ENCODE measurements around the gene DGKD.
"Not testable (repeated sequence)": the region's sequence is repeated elsewhere in the genome, so short reads cannot be mapped to it uniquely, and the experiment has no call there.

Gene DGKD

GRCh38 chr2:233353769-233354499, at the start of gene DGKD:
DGKD (plus strand) TSS chr2:233354494; CDS start chr2:233354519, 25 bp downstream.
- DNase-seq (ENCODE audit: low read depth) = peak; percentile 36

DNA sequence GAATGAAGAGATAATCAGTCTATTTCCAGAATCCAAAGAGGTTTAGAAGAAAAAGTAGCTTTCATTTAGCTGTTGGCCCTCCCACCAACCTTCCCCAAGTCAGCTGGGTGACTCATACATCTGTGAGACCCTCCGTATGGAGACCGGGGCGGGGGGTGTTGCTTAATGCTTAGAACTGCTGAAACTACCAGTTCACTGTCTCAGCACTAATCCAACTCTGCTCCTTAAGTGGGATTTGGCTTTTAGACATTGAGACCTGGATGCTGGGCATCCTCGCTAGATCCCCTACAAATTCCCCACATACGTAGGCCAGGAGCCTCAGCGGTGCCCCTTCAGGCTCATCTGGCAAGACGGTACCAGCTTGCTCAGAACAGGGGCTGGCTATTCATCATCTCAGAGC, 46.7 kb upstream of the DGKD start, which contains the start of gene SAG:
TSS of gene SAG (plus strand) at position 252 of the 400 bp plus-strand sequence. CDS start 1,374 bp downstream, outside the sequence.
- DNase-seq (ENCODE audit: low read depth) = no peak

- no peak for DNase-seq (ENCODE audit: low read depth)
Observed at GRCh38 chr2:233311241-233311926, 42.9 kb upstream of the DGKD start.

GRCh38 chr2:233312874-233313273, 41.4 kb upstream of the DGKD start:
- no peak for DNase-seq (ENCODE audit: low read depth)

DNA sequence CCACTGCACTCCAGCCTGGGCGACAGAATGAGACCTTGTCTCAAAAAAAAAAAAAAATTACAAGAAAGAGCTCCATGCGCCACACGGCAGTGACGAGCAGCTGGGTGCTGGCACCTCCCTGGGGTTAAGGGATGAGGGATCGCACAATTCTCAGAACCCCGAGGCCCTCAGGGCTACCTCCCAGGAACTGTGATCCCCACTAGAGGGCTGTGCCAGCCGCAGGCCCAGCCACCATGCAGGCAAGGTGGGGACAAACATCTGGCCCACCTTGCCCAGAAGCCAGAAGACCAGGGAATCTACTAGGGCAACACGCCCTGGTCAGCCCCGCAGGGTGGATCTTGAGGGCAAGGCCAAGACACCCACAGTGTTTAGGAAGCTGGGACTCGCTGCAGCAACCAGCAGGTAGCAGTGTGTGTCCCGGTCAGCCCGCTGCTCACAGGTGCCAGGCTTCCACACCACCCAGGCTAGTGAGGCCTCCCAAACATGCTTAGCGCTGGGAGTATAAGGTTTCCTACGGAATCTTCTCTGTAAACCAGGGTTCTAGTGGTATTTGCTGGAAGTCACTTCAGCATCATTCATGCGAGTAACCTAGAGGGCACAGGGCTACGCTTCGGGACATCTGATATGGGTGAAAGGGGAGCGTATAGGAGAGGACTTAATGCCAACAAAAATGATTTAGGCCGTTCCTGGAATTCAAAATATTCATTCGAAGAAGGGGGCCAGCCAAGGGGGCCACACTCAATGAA, 39.9 kb upstream of the DGKD start:
- no peak for DNase-seq (ENCODE audit: low read depth)

DNA sequence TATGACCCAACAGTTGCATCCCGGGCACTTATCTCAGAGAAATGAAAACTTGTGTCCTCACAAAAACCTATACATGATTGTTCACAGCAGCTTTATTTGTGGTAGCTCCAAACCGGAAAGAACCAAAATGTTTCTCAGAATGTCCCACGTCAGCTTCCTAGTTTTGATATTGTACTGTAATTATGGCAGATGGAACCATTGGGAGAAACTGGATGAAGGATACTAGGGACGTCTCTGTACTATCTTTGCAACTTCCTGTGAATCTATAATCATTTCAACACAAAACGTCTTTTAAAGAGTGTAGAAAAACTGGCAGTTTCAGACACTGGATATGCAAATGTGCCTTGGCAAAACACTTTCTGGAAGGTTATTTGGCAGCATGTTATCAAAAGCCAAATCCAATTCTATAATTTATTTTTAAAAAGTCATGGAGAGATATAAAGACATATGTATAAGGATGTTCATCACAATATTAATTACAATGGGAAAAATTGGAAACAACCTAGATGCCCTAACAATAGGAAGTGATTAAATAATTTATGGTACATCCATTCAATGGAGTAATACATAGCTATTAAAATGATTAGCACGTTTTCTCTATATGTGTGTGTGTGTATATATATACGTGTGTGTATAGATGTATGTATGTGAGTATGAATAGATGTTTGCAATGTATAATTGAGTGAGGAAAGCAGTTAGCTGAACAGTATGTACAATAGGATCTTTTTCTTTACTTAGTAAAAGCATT, 36.9 kb upstream of the DGKD start:
- DNase-seq (ENCODE audit: low read depth) = no peak

DNA sequence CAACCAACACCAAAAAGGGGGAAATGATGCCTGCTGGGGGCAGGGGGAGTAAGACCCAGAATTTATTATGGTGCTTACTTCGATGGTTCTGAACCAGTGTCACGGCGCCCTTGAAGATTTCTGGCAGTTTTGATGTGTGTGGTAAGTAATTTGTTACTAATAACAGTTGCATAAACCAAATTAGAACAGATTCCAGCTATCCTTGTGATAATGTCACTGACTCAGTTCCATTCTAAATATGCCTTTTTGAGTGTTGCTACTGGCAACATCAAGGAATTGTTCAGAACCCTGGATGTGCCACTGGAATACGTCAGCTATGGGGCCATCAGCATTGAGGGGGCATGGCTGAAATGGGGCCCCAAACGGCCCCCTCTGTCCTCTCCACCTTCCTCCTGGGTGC, 35.0 kb upstream of the DGKD start:
- no peak for DNase-seq (ENCODE audit: low read depth)

DNA sequence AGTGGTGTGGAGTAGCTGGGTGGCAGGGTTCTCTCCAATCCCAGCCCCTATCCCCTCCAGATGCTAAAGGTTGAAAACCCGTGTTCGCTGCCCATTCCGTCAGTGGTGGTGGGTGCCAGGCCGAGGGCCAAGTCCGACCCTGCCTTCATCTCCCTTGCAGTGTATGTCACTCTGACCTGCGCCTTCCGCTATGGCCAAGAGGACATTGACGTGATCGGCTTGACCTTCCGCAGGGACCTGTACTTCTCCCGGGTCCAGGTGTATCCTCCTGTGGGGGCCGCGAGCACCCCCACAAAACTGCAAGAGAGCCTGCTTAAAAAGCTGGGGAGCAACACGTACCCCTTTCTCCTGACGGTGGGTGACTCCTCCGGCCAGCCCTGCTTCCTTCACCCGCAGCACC, 33.8 kb upstream of the DGKD start:
- no peak for DNase-seq (ENCODE audit: low read depth)

DNA sequence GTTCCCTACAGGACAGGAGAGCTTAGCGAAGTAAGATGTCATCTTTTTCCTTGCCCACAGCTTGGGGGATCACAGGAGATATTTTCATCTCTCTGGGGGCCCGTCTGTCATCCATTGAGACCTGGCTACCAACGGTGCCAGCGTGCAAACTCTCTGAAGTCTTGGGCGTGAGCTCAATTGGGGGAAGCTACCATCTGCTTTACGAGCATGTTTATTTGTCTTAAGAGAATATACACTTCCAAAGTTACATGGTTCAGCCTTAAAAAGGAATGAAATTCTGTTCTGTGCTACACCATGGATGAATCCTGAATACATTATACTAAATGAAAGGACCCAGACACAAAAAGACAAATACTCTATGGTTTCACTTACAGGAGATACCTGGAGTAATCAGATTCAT, 33.1 kb upstream of the DGKD start:
- no peak for DNase-seq (ENCODE audit: low read depth)

DNA sequence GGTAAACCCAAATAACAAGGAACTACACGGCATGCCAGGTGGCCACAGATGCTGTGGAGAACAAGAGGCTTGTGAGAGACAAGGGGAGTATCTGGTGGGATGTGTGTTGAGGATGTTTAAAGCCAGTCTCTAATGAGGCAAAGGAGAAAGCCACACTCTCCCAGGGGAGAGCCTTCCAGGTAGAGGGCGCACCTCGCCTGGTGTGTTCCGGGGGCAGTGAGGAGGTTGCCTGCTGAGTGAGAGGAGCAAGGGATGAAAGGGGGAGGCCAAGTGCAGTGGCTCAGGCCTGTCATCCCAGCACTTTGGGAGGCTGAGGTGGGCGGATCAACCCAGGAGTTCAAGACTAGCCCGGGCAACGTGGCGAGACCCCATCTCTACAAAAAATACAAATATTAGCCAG, 30.4 kb upstream of the DGKD start:
- no peak for DNase-seq (ENCODE audit: low read depth)

DNA sequence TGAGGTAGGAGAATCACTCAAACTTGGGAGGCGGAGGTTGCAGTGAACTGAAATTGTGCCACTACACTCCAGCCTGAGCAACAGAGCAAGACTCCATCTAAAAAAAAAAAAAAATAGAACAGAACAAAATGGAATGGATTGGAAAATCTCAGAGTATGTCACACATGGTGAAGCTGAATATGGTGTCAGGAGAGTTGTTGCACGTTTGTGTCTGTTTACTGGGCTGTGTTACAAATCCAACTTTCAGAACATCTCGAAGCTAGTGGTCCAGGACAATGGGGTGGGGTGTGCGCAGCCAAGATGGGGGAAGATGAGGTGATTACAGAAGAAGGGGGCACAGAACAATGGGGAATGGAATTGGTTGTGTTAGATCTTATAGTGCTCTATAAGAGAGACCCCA, 29.0 kb upstream of the DGKD start:
- no peak for DNase-seq (ENCODE audit: low read depth)

GRCh38 chr2:233325814-233326213, 28.5 kb upstream of the DGKD start:
- no peak for DNase-seq (ENCODE audit: low read depth)

- no peak for DNase-seq (ENCODE audit: low read depth)
Observed at GRCh38 chr2:233326500-233326899, 27.8 kb upstream of the DGKD start.

DNA sequence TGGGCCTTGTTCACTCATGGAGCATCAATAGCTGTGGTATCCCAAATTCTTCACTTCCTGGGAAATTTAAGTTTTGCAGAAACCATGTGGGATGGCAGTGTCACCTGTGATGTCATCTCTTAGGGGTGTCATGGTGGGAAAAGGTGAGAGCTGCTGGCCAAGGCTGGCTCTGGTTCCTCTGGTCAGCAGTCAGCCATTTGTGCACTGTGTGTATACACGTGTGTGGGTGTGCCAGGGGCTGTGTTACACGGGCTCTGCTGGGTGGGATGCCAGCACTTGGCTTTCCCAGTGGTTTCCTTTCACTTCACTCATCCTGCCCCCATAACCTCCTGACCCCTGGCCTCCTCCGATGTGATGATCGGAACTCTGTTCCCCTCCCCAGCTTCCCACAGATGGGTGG, 25.4 kb upstream of the DGKD start:
- DNase-seq (ENCODE audit: low read depth) = no peak

GRCh38 chr2:233329489-233330135, 24.7 kb upstream of the DGKD start:
- DNase-seq (ENCODE audit: low read depth) = no peak

DNA sequence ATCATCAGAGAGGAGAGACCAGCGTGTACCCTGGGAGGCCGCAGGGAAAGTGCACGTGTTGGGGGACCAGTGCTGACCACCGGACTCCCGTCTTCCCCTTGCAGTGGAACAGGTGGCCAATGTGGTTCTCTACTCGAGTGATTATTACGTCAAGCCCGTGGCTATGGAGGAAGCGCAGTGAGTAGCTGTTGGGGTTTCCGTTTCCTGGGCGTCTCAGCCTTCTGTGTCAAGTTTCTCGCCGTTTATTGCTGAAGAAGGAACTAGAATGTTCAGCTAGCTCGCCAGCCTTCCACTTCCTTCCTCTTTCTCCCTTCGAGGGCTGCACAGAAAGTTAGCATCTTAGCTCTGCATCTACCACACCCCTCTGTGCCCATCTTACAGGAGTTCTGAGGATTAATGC, 22.8 kb upstream of the DGKD start:
- no peak for DNase-seq (ENCODE audit: low read depth)

DNA sequence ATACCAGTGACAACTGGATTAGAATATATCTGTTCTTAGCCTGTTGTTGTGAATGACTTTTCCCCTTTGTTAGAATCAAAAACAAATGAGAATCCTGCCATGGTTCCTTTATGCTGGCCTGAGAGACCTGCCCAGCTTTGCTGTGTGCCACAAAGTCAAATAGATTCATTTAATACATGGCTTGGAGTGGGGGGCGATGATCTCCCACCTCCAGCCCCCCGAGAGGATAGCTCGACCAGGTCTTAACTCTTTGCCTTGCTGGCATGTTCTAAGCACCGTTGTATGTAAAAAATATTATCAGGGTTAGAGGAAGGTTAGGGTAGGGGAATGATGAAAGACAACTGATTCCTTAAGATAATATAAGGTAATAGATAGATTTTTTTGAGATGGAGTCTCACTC, 22.2 kb upstream of the DGKD start:
- no peak for DNase-seq (ENCODE audit: low read depth)

GRCh38 chr2:233334915-233335314, 19.4 kb upstream of the DGKD start:
- no peak for DNase-seq (ENCODE audit: low read depth)

DNA sequence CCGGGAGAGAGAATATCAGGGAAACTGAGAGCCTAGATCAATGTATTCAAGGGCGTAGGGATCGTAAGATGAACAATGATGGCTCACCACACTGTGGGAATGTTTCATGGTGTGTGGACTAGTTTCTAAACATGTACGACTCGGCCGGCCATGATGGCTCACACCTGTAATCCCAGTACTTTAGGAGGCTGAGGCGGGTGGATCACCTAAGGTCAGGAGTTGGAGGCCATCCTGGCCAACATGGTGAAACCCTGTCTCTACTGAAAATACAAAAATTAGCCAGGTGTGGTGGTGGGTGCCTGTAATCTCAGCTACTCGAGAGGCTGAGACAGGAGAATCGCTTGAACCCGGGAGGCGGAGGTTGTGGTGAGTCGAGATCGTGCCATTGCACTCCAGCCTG, 18.2 kb upstream of the DGKD start:
- DNase-seq (ENCODE audit: low read depth) = not testable (repeated sequence)

DNA sequence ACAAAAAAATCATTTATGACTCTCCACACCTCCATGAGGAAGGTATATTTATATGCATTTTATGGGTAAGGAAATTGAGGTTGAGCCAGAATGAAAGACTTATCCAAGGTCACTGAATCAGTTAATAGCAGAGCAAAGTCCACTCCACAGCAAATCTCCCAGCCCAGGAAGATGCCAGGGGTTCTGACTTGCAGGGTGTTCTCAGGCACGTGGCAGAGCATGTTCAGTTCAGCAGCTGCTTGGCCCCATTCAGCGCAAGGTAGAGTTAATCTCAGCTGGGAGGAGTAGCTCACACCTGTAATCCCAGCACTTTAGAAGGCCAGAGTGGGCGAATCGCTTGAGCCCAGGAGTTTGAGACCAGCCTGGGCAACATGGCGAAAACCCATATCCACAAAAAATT, 17.8 kb upstream of the DGKD start:
- DNase-seq (ENCODE audit: low read depth) = no peak

DNA sequence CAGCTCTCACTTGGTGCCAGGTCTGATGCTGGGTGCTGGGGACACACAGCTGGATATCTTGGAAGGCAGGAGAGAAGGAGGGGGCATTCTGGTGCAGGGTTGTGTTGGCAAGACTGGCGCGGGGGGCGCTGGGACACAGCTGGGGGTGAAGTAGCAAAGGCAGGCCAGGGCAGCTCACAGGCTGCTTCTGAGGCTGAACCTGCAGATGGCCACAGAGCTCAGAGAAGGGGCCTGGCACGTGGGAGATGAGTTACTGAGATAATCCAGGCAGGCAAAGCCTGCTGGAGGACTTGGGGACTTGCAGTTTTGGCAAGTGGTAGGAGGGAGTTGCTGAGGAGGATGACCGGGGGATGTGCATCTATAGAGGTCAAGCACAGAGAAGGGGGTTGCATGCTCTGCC, 16.2 kb upstream of the DGKD start:
- no peak for DNase-seq (ENCODE audit: low read depth)

Measured in iris pigment epithelial cell (primary cell).